ENCODE results near the gene ADGRV1. TPM values are rescaled to one million over a fixed set of nuclear protein-coding genes. Genes with fewer than 3 reads are reported as not detected.

Gene ADGRV1
- polyA plus RNA-seq, 3 donors = 0.18 to 0.33 TPM; not detected in 1

DNA sequence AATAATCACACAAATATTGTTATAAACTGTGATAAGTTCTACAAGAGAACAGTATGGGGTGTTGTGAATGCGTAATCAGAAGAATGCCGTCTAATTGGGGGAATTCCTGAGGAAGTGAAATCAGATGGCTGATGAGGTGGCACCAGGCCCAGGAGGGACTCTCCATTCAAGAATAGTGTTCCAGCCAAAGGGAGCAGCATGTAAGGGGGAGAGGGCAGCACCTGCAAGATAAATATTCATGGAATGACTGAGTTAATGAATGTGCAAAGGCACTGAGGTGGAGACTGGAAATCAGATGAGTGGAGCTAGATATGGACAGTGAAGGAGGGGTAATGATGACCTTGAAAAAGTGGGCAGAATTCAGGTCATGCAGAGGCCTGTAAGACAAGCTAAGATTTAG, 574.0 kb downstream of the ADGRV1 start:
- peak; percentile 39 to 84 (median 42) for DNase-seq

DNA sequence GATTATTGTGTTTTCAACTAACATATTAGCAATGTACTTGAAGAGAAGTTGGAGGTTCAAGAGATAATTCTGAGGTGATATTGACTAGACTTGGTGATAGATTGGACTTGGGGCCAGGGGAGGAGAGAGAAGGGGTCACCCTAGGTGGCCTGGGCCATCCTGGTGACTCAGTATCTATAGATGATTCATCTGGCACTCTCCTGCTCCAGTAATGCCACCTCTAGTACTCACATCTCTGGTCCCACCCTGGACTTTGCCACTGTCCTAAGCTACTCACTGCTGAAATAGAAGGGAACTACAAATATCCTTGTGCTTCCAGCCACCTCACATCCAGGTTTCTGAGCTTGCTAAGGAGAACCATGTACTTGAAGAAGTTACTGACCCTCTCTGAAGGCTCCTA, 574.6 kb downstream of the ADGRV1 start:
- peaks cover 0 to 6% (median 1%) of the 10 kb centered on the region in 7 donors for H3K9me3 Mint-ChIP-seq
- TF ChIP-seq, protein P1, sequence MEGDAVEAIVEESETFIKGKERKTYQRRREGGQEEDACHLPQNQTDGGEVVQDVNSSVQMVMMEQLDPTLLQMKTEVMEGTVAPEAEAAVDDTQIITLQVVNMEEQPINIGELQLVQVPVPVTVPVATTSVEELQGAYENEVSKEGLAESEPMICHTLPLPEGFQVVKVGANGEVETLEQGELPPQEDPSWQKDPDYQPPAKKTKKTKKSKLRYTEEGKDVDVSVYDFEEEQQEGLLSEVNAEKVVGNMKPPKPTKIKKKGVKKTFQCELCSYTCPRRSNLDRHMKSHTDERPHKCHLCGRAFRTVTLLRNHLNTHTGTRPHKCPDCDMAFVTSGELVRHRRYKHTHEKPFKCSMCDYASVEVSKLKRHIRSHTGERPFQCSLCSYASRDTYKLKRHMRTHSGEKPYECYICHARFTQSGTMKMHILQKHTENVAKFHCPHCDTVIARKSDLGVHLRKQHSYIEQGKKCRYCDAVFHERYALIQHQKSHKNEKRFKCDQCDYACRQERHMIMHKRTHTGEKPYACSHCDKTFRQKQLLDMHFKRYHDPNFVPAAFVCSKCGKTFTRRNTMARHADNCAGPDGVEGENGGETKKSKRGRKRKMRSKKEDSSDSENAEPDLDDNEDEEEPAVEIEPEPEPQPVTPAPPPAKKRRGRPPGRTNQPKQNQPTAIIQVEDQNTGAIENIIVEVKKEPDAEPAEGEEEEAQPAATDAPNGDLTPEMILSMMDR (IDR thresholded peaks at IDR 0.05) = no peak

More for the DNA sequence above, 574.0 kb downstream of the ADGRV1 start:
- Histone ChIP-seq H3K27me3 (ENCODE audit: control insufficient read depth in 2 of 2, insufficient read depth in 2 of 2, low read length in 2 of 2) (no peaks in the 10 kb centered on the region), H3K79me2 (ENCODE audit: insufficient read depth, low read length) (no peaks in the 10 kb centered on the region), H3K9me3 (replicated peaks in 1 of 2; ENCODE audit: control insufficient read depth in 1 of 2, insufficient read depth in 1 of 2, low read length in 2 of 2) (no peaks in the 10 kb centered on the region), H3K4me1 (ENCODE audit: control insufficient read depth in 1 of 2, insufficient read depth in 2 of 2, low read length in 2 of 2) (no peaks in the 10 kb centered on the region), H2AFZ (ENCODE audit: insufficient read depth, low read depth, low read length, poor library complexity, severe bottlenecking) (no peak overlapping the region), H3K4me2 (replicated peaks; ENCODE audit: extremely low read depth, low read length, poor library complexity, severe bottlenecking) (no peak overlapping the region), H3K9ac (ENCODE audit: insufficient read depth, low read length, poor library complexity, severe bottlenecking) (no peak overlapping the region), H3K4me3 (replicated peaks in 1 of 3; ENCODE audit: low read depth in 2 of 3, low read length in 3 of 3) (no peak overlapping the region), H3K27ac (ENCODE audit: low read depth in 1 of 2, low read length in 2 of 2) (no peak overlapping the region), H3K36me3 (replicated peaks in 1 of 2; ENCODE audit: control insufficient read depth in 1 of 2, insufficient read depth in 2 of 2, low read length in 2 of 2) (no peaks in the 10 kb centered on the region), H4K20me1 (ENCODE audit: insufficient read depth, low read length) (no peaks in the 10 kb centered on the region)
- 0% methylated on average over 1 of the region's 2 CpGs for WGBS (ENCODE audit: insufficient coverage)
- Mint-ChIP-seq H3K9me3 (peaks cover 0 to 6% (median 1%) of the 10 kb centered on the region in 7 donors), H3K27ac (peak overlapping the region in 3 of 7 donors; percentile 26 to 59 (median 28)), H3K4me1 (peaks cover 10% of the 10 kb centered on the region), H3K27me3 (ENCODE audit: low read depth in 3 of 3) (peaks cover 0 to 3% (median 0%) of the 10 kb centered on the region in 3 donors), H3K36me3 (peaks cover 2 to 7% of the 10 kb centered on the region in 2 donors), H3K4me3 (no peak overlapping the region)
- TF ChIP-seq, protein P1 (IDR thresholded peaks at IDR 0.05) = no peak
- intact Hi-C loops (cut with micrococcal nuclease) = no loop called here

More for the DNA sequence above, 574.6 kb downstream of the ADGRV1 start:
- Histone ChIP-seq H3K27me3 (ENCODE audit: control insufficient read depth in 2 of 2, insufficient read depth in 2 of 2, low read length in 2 of 2) (no peaks in the 10 kb centered on the region), H2AFZ (ENCODE audit: insufficient read depth, low read depth, low read length, poor library complexity, severe bottlenecking) (no peak overlapping the region), H3K9ac (ENCODE audit: insufficient read depth, low read length, poor library complexity, severe bottlenecking) (no peak overlapping the region), H3K4me3 (replicated peaks in 1 of 3; ENCODE audit: low read depth in 2 of 3, low read length in 3 of 3) (no peak overlapping the region), H3K36me3 (replicated peaks in 1 of 2; ENCODE audit: control insufficient read depth in 1 of 2, insufficient read depth in 2 of 2, low read length in 2 of 2) (no peaks in the 10 kb centered on the region), H3K9me3 (replicated peaks in 1 of 2; ENCODE audit: control insufficient read depth in 1 of 2, insufficient read depth in 1 of 2, low read length in 2 of 2) (no peaks in the 10 kb centered on the region), H4K20me1 (ENCODE audit: insufficient read depth, low read length) (no peaks in the 10 kb centered on the region), H3K27ac (ENCODE audit: low read depth in 1 of 2, low read length in 2 of 2) (no peak overlapping the region), H3K79me2 (ENCODE audit: insufficient read depth, low read length) (no peaks in the 10 kb centered on the region), H3K4me2 (replicated peaks; ENCODE audit: extremely low read depth, low read length, poor library complexity, severe bottlenecking) (no peak overlapping the region), H3K4me1 (ENCODE audit: control insufficient read depth in 1 of 2, insufficient read depth in 2 of 2, low read length in 2 of 2) (no peaks in the 10 kb centered on the region)
- peaks cover 0 to 3% (median 0%) of the 10 kb centered on the region in 3 donors for H3K27me3 Mint-ChIP-seq (ENCODE audit: low read depth in 3 of 3)
- peak overlapping the region in 1 of 7 donors; percentile 26 for H3K27ac Mint-ChIP-seq
- H3K4me1 Mint-ChIP-seq = peaks cover 7% of the 10 kb centered on the region
- peaks cover 2 to 7% of the 10 kb centered on the region in 2 donors for H3K36me3 Mint-ChIP-seq
- intact Hi-C loops (cut with micrococcal nuclease) = no loop called here
- peak in 1 of 3 donors; percentile 47 for DNase-seq
- no peak overlapping the region for H3K4me3 Mint-ChIP-seq

All from CD14-positive monocyte (primary cell).